Measurements from ENCODE around the gene MT2A.
A peak's percentile ranks its signal among the peaks of the same experiment; 100 is the strongest.

Gene MT2A

GRCh38 chr16:56606476-56607108 is 1.8 kb upstream of the MT2A start:
- Histone ChIP-seq H3K4me3 (ENCODE audit: low read depth, low read length, poor library complexity, severe bottlenecking) (no peak overlapping the region), H3F3A (ENCODE audit: insufficient read depth, low read length) (no peaks in the 10 kb centered on the region), H3K4me2 (ENCODE audit: low read length) (no peak overlapping the region), H3K27ac (ENCODE audit: low read depth, low read length, poor library complexity, severe bottlenecking) (no peak overlapping the region), H3K9me2 (ENCODE audit: low read depth, low read length) (no peaks in the 10 kb centered on the region), H4K20me1 (ENCODE audit: insufficient read depth, low read length) (no peaks in the 10 kb centered on the region), H3K4me1 (ENCODE audit: insufficient read depth, low read length, severe bottlenecking) (peaks cover 28% of the 10 kb centered on the region), H3K27me3 (ENCODE audit: insufficient read depth, low read length) (no peaks in the 10 kb centered on the region), H3K36me3 (ENCODE audit: insufficient read depth, low read length) (no peaks in the 10 kb centered on the region), H2AFZ (ENCODE audit: low read length) (no peak overlapping the region), H3K9ac (ENCODE audit: low read length) (no peak overlapping the region), H3K79me2 (ENCODE audit: insufficient read depth, low read length) (no peaks in the 10 kb centered on the region), H3K9me3 (ENCODE audit: low read length) (no peaks in the 10 kb centered on the region)
- TF ChIP-seq CTCF (IDR thresholded peaks at IDR 0.05; ENCODE audit: low read length) (no peak), EZH2 (IDR thresholded peaks at IDR 0.05; ENCODE audit: borderline replicate concordance, low read length) (no peak)

GRCh38 chr16:56607109-56607618 is 1.2 kb upstream of the MT2A start:
- Histone ChIP-seq H3K4me2 (ENCODE audit: low read length) (no peak overlapping the region), H2AFZ (ENCODE audit: low read length) (no peak overlapping the region), H3K36me3 (ENCODE audit: insufficient read depth, low read length) (no peaks in the 10 kb centered on the region), H3K9me2 (ENCODE audit: low read depth, low read length) (no peaks in the 10 kb centered on the region), H4K20me1 (ENCODE audit: insufficient read depth, low read length) (no peaks in the 10 kb centered on the region), H3K27ac (ENCODE audit: low read depth, low read length, poor library complexity, severe bottlenecking) (no peak overlapping the region), H3K9ac (ENCODE audit: low read length) (no peak overlapping the region), H3K27me3 (ENCODE audit: insufficient read depth, low read length) (no peaks in the 10 kb centered on the region), H3K4me3 (ENCODE audit: low read depth, low read length, poor library complexity, severe bottlenecking) (no peak overlapping the region), H3F3A (ENCODE audit: insufficient read depth, low read length) (no peaks in the 10 kb centered on the region), H3K9me3 (ENCODE audit: low read length) (no peaks in the 10 kb centered on the region), H3K79me2 (ENCODE audit: insufficient read depth, low read length) (no peaks in the 10 kb centered on the region), H3K4me1 (ENCODE audit: insufficient read depth, low read length, severe bottlenecking) (peaks cover 28% of the 10 kb centered on the region)
- TF ChIP-seq CTCF (IDR thresholded peaks at IDR 0.05; ENCODE audit: low read length): no peak
- TF ChIP-seq EZH2 (IDR thresholded peaks at IDR 0.05; ENCODE audit: borderline replicate concordance, low read length): no peak

GRCh38 chr16:56607675-56608042 is 725 bp upstream of the MT2A start:
- Histone ChIP-seq H2AFZ (ENCODE audit: low read length) (peak overlapping the region; percentile 99), H3F3A (ENCODE audit: insufficient read depth, low read length) (no peaks in the 10 kb centered on the region), H3K9me3 (ENCODE audit: low read length) (no peaks in the 10 kb centered on the region), H3K9ac (ENCODE audit: low read length) (peak overlapping the region; percentile 65), H3K27ac (ENCODE audit: low read depth, low read length, poor library complexity, severe bottlenecking) (no peak overlapping the region), H3K79me2 (ENCODE audit: insufficient read depth, low read length) (no peaks in the 10 kb centered on the region), H3K27me3 (ENCODE audit: insufficient read depth, low read length) (no peaks in the 10 kb centered on the region), H3K4me1 (ENCODE audit: insufficient read depth, low read length, severe bottlenecking) (peaks cover 28% of the 10 kb centered on the region), H3K4me2 (ENCODE audit: low read length) (peak overlapping the region; percentile 98), H4K20me1 (ENCODE audit: insufficient read depth, low read length) (no peaks in the 10 kb centered on the region), H3K9me2 (ENCODE audit: low read depth, low read length) (no peaks in the 10 kb centered on the region), H3K36me3 (ENCODE audit: insufficient read depth, low read length) (no peaks in the 10 kb centered on the region), H3K4me3 (ENCODE audit: low read depth, low read length, poor library complexity, severe bottlenecking) (peak overlapping the region; percentile 68)
- TF ChIP-seq EZH2 (IDR thresholded peaks at IDR 0.05; ENCODE audit: borderline replicate concordance, low read length) (no peak), CTCF (IDR thresholded peaks at IDR 0.05; ENCODE audit: low read length) (no peak)
